IPS-18a (cell line): ENCODE results near the gene TAF4.

Source experiments
- H3K27ac ChIP-seq: one replicate; pipeline ENCODE4 v1.5.1; 2013; ENCODE audit warnings: low read length
- H3K27me3 ChIP-seq: one replicate; pipeline ENCODE4 v1.6.1; 2013; ENCODE audit warnings: mild to moderate bottlenecking, low read length; ENCODE audit not compliant: control insufficient read depth, insufficient read depth
- H3K36me3 ChIP-seq: one replicate; pipeline ENCODE4 v1.6.1; 2013; ENCODE audit warnings: low read depth, low read length; ENCODE audit not compliant: control insufficient read depth
- H3K4me1 ChIP-seq: one replicate; pipeline ENCODE4 v1.6.1; 2013; ENCODE audit warnings: low read depth, low read length; ENCODE audit not compliant: control insufficient read depth
- H3K4me3 ChIP-seq: one replicate; pipeline ENCODE4 v1.5.1; 2013; ENCODE audit warnings: low read length
- H3K9ac ChIP-seq: one replicate; pipeline ENCODE4 v1.6.1; 2013; ENCODE audit warnings: mild to moderate bottlenecking, low read length, moderate library complexity
- H3K9me3 ChIP-seq: one replicate; pipeline ENCODE4 v1.6.1; 2013; ENCODE audit warnings: low read depth, low read length; ENCODE audit not compliant: control insufficient read depth

Gene TAF4

GRCh38 chr20:62052842-62053464, 12.7 kb downstream of the TAF4 start:
- no peak overlapping the region for H3K9ac ChIP-seq
- H3K4me3 ChIP-seq, result no peak overlapping the region

GRCh38 chr20:62052336-62052841, 13.3 kb downstream of the TAF4 start:
- H3K4me3 ChIP-seq, result no peak overlapping the region
- peaks cover 3% of the 10 kb centered on the region for H3K36me3 ChIP-seq
- no peaks in the 10 kb centered on the region for H3K9me3 ChIP-seq
- H3K27me3 ChIP-seq, result no peaks in the 10 kb centered on the region
- H3K27ac ChIP-seq, result no peak overlapping the region
- H3K4me1 ChIP-seq, result no peaks in the 10 kb centered on the region
- H3K9ac ChIP-seq, result no peak overlapping the region

More at GRCh38 chr20:62052842-62053464, 12.7 kb downstream of the TAF4 start:
- Histone ChIP-seq H3K27me3 (no peaks in the 10 kb centered on the region), H3K27ac (no peak overlapping the region), H3K36me3 (peaks cover 3% of the 10 kb centered on the region), H3K4me1 (no peaks in the 10 kb centered on the region), H3K9me3 (no peaks in the 10 kb centered on the region)

- Histone ChIP-seq H3K9me3 (no peaks in the 10 kb centered on the region), H3K27me3 (no peaks in the 10 kb centered on the region), H3K4me3 (no peak overlapping the region), H3K9ac (no peak overlapping the region), H3K27ac (no peak overlapping the region), H3K36me3 (peaks cover 3% of the 10 kb centered on the region), H3K4me1 (no peaks in the 10 kb centered on the region)
Observed at GRCh38 chr20:62051546-62052255, 14.0 kb downstream of the TAF4 start.

- Histone ChIP-seq H3K27ac (no peak overlapping the region), H3K27me3 (no peaks in the 10 kb centered on the region), H3K4me3 (no peak overlapping the region), H3K9ac (no peak overlapping the region), H3K9me3 (no peaks in the 10 kb centered on the region), H3K36me3 (peaks cover 3% of the 10 kb centered on the region), H3K4me1 (no peaks in the 10 kb centered on the region)
Observed at GRCh38 chr20:62051144-62051543, 14.5 kb downstream of the TAF4 start.

- Histone ChIP-seq H3K27me3 (no peaks in the 10 kb centered on the region), H3K9me3 (no peaks in the 10 kb centered on the region), H3K9ac (no peak overlapping the region), H3K27ac (no peak overlapping the region), H3K4me1 (no peaks in the 10 kb centered on the region), H3K36me3 (peaks cover 3% of the 10 kb centered on the region), H3K4me3 (no peak overlapping the region)
Observed at GRCh38 chr20:62050166-62051120, 15.2 kb downstream of the TAF4 start.

GRCh38 chr20:62049342-62050165, 16.1 kb downstream of the TAF4 start:
- Histone ChIP-seq H3K27ac (no peak overlapping the region), H3K9me3 (no peaks in the 10 kb centered on the region), H3K4me3 (no peak overlapping the region), H3K9ac (no peak overlapping the region), H3K4me1 (no peaks in the 10 kb centered on the region), H3K36me3 (no peaks in the 10 kb centered on the region), H3K27me3 (no peaks in the 10 kb centered on the region)

GRCh38 chr20:62048821-62049291, 16.8 kb downstream of the TAF4 start:
- no peaks in the 10 kb centered on the region for H3K27me3 ChIP-seq
- H3K9ac ChIP-seq, result no peak overlapping the region
- no peaks in the 10 kb centered on the region for H3K9me3 ChIP-seq
- H3K36me3 ChIP-seq, result no peaks in the 10 kb centered on the region
- H3K27ac ChIP-seq, result no peak overlapping the region
- no peaks in the 10 kb centered on the region for H3K4me1 ChIP-seq
- H3K4me3 ChIP-seq, result no peak overlapping the region

GRCh38 chr20:62048346-62048761, 17.3 kb downstream of the TAF4 start:
- Histone ChIP-seq H3K36me3 (no peaks in the 10 kb centered on the region), H3K27ac (no peak overlapping the region)

GRCh38 chr20:62047666-62048345, 17.9 kb downstream of the TAF4 start:
- Histone ChIP-seq H3K9me3 (no peaks in the 10 kb centered on the region), H3K27me3 (no peaks in the 10 kb centered on the region), H3K4me3 (no peak overlapping the region), H3K9ac (no peak overlapping the region), H3K36me3 (no peaks in the 10 kb centered on the region), H3K27ac (no peak overlapping the region), H3K4me1 (no peaks in the 10 kb centered on the region)

More at GRCh38 chr20:62048346-62048761, 17.3 kb downstream of the TAF4 start:
- H3K9ac ChIP-seq, result no peak overlapping the region
- no peaks in the 10 kb centered on the region for H3K9me3 ChIP-seq
- no peak overlapping the region for H3K4me3 ChIP-seq
- no peaks in the 10 kb centered on the region for H3K4me1 ChIP-seq
- no peaks in the 10 kb centered on the region for H3K27me3 ChIP-seq

GRCh38 chr20:62046431-62046830, 19.2 kb downstream of the TAF4 start:
- H3K9ac ChIP-seq, result no peak overlapping the region
- no peak overlapping the region for H3K4me3 ChIP-seq
- no peaks in the 10 kb centered on the region for H3K9me3 ChIP-seq
- no peak overlapping the region for H3K27ac ChIP-seq
- no peaks in the 10 kb centered on the region for H3K36me3 ChIP-seq
- H3K4me1 ChIP-seq, result no peaks in the 10 kb centered on the region
- no peaks in the 10 kb centered on the region for H3K27me3 ChIP-seq
